Vagina (tissue), 2 donors: ENCODE measurements around the gene GRIFIN. TPM values are rescaled to one million over a fixed set of nuclear protein-coding genes. Genes with fewer than 3 reads are reported as not detected.

Experiments
- DNase-seq, 2 donors: peaks; one replicate each; pipeline ENCODE4 v3.0.0-alpha.2; 2017; ENCODE audit errors: extremely low spot score in 2 of 2
- H3K27ac ChIP-seq: fragments of 200-600 bp; sonication (generic); one replicate; pipeline ENCODE4 v1.5.1; 2019
- H3K27me3 ChIP-seq: fragments of 200-600 bp; sonication (generic); one replicate; pipeline ENCODE4 v1.5.1; 2019
- H3K36me3 ChIP-seq, 2 donors: fragments of 200-600 bp; sonication (generic); one replicate each; pipeline ENCODE4 v1.5.1; 2017 to 2019
- H3K4me1 ChIP-seq: fragments of 200-600 bp; sonication (generic); one replicate; pipeline ENCODE4 v1.5.1; 2019
- H3K4me3 ChIP-seq, 2 donors: fragments of 200-600 bp; sonication (generic); 1 replicate in 1 of 2; 2 replicates in 1 of 2; pipeline ENCODE4 v1.5.1; 2016 to 2019
- H3K9me3 ChIP-seq: fragments of 200-600 bp; sonication (generic); one replicate; pipeline ENCODE4 v1.5.1; 2019
- POLR2A ChIP-seq, 2 donors: fragments of 450-650 bp; IDR thresholded peaks; one replicate each; pipeline ENCODE4 v1.6.1; 2017; ENCODE audit warnings: antibody characterized with exemption in 2 of 2, mild to moderate bottlenecking in 2 of 2, moderate library complexity in 2 of 2
- POLR2AphosphoS5 ChIP-seq, 2 donors: sonication (generic); formaldehyde crosslinking; IDR thresholded peaks; one replicate each; pipeline ENCODE4 v1.9.0; 2017; ENCODE audit warnings: antibody characterized with exemption in 2 of 2, mild to moderate bottlenecking in 2 of 2, low read depth in 1 of 2; ENCODE audit not compliant: insufficient read depth in 1 of 2
- intact Hi-C: fragments of 100-400 bp; cut with DNase I; formaldehyde crosslinking; loops from one replicate; pipeline ENCODE4 v1.15.1; 2023
- total RNA-seq: library from RNA; depleted of rRNA; stranded (reverse); fragments of >200 nt; gene quantifications from one replicate; pipeline ENCODE4 v1.2.3, GENCODE V29; 2016
- TF ChIP-seq, protein P1 (sequence below), 3 experiments: fragments of 450-650 bp in 2 of 3; fragments of 200-600 bp in 1 of 3; sonication (generic) in 1 of 3; IDR thresholded peaks; one replicate each; pipeline ENCODE4 v1.5.1; 2017 to 2019; ENCODE audit warnings: antibody characterized with exemption in 3 of 3, mild to moderate bottlenecking in 2 of 3, moderate library complexity in 2 of 3

Gene GRIFIN
- total RNA-seq, 1 donor from 2014 or later: not detected

DNA sequence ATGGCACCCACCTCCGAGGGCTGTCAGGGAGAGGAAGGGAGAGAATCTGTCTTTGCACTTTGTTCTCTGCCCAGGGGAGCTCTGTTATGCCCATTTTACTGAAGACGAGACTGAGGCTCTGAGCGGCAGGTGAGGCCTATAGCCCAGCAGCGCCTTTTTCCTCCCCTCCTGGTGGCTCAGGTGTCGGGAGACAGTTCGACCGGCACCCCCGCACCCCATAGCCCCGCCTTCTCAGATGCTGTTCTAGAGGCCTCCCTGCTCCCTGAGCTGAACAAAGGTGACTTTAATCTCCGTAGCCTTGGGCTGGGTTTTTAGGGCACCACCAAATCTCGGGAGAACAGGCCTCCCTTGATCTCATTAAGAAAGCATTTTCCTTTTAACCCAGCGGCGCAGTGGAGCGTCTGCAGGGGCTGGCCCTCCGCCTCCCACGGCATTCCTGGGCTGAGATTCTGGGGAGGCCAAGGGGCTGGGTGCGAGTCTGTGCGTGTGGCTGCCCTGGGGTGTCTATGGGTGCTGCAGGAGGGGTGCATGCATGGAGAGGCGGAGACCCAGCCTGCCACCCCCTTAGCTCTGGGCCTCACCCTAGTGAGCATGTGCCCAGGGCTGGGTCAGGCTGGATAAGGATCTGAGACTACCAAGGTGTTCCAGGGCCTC, 46.7 kb upstream of the GRIFIN start:
- H3K27me3 ChIP-seq: no peaks in the 10 kb centered on the region

DNA sequence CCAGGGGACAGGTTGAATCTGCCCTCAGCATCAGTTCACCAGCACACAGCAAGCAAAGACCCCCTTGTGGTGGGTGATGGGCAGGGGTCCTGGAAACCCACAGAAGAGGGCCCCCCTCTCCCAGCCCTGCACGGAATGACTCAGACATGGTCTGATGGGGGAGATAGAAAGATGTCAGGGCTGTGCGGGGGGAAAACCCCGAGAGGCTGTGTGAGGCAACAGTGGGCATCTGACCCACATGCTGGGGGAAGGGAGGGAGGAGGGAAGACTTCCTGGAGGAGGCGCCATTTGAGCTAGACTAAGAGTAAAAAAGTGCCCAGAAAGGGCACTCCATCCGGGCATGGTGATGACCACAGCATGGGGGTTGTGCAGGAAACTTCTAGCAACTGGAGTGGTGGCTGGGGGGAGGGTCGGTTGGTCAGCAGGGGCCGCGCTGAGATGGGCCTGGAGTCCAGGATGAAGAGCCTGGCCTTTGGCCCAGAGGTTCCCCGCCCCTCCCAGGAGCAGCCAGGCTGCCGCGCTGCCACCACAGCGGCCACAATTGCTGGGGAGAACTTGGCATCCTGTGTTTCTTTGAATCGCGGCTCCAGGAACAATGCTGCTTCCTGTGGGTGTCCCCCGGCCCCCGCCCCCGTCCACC, 45.9 kb upstream of the GRIFIN start:
- TF ChIP-seq POLR2AphosphoS5 (IDR thresholded peaks at IDR 0.05; ENCODE audit: insufficient read depth in 1 of 2, low read depth in 1 of 2) (peak in 1 of 2 donors; percentile 23), POLR2A (IDR thresholded peaks at IDR 0.05) (no peak)
- TF ChIP-seq, protein P1, sequence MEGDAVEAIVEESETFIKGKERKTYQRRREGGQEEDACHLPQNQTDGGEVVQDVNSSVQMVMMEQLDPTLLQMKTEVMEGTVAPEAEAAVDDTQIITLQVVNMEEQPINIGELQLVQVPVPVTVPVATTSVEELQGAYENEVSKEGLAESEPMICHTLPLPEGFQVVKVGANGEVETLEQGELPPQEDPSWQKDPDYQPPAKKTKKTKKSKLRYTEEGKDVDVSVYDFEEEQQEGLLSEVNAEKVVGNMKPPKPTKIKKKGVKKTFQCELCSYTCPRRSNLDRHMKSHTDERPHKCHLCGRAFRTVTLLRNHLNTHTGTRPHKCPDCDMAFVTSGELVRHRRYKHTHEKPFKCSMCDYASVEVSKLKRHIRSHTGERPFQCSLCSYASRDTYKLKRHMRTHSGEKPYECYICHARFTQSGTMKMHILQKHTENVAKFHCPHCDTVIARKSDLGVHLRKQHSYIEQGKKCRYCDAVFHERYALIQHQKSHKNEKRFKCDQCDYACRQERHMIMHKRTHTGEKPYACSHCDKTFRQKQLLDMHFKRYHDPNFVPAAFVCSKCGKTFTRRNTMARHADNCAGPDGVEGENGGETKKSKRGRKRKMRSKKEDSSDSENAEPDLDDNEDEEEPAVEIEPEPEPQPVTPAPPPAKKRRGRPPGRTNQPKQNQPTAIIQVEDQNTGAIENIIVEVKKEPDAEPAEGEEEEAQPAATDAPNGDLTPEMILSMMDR (IDR thresholded peaks at IDR 0.05): no peak
- Histone ChIP-seq H3K27ac (peak overlapping the region; percentile 73), H3K4me3 (peak overlapping the region; percentile 59 to 81), H3K27me3 (no peaks in the 10 kb centered on the region), H3K36me3 (no peaks in the 10 kb centered on the region), H3K9me3 (no peaks in the 10 kb centered on the region), H3K4me1 (peaks cover 90% of the 10 kb centered on the region)
- DNase-seq: no peak
- intact Hi-C loops: no loop called here

More for the DNA sequence above, 46.7 kb upstream of the GRIFIN start:
- Histone ChIP-seq H3K36me3 (no peaks in the 10 kb centered on the region), H3K27ac (peak overlapping the region; percentile 73), H3K4me3 (peak overlapping the region; percentile 59 to 81), H3K4me1 (peaks cover 90% of the 10 kb centered on the region), H3K9me3 (no peaks in the 10 kb centered on the region)
- TF ChIP-seq POLR2AphosphoS5 (IDR thresholded peaks at IDR 0.05; ENCODE audit: insufficient read depth in 1 of 2, low read depth in 1 of 2) (no peak), POLR2A (IDR thresholded peaks at IDR 0.05) (no peak)
- TF ChIP-seq, protein P1 (IDR thresholded peaks at IDR 0.05): no peak
- intact Hi-C loops: no loop called here
- no peak for DNase-seq

DNA sequence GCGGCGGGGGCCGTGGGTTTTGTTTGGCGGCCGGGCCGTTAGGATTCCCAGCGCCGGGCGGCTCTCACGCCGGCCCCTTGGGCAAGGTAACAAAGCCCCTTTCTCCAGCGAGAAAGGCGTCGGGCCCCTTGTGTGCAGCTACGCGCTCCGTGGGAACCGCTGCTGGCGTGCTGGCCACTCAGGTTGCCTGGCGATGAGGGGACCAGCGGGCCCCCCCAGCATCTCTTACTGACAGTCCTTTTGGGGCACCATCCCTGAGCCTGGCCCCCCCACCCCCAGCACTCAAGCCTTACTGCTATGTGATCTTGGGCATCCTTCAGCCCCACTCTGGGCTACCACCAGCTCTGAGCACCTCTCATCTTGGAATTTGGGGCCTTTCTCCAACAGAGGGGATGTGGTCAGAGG, 45.1 kb upstream of the GRIFIN start:
- H3K27me3 ChIP-seq: no peaks in the 10 kb centered on the region
- no peak for DNase-seq
- peak overlapping the region; percentile 59 to 81 for H3K4me3 ChIP-seq
- no peaks in the 10 kb centered on the region for H3K9me3 ChIP-seq
- intact Hi-C loops: no loop called here
- H3K4me1 ChIP-seq: peaks cover 87% of the 10 kb centered on the region
- no peaks in the 10 kb centered on the region for H3K36me3 ChIP-seq
- TF ChIP-seq, protein P1 (IDR thresholded peaks at IDR 0.05): no peak
- TF ChIP-seq POLR2A (IDR thresholded peaks at IDR 0.05) (no peak), POLR2AphosphoS5 (IDR thresholded peaks at IDR 0.05; ENCODE audit: insufficient read depth in 1 of 2, low read depth in 1 of 2) (no peak)
- peak overlapping the region; percentile 73 for H3K27ac ChIP-seq

DNA sequence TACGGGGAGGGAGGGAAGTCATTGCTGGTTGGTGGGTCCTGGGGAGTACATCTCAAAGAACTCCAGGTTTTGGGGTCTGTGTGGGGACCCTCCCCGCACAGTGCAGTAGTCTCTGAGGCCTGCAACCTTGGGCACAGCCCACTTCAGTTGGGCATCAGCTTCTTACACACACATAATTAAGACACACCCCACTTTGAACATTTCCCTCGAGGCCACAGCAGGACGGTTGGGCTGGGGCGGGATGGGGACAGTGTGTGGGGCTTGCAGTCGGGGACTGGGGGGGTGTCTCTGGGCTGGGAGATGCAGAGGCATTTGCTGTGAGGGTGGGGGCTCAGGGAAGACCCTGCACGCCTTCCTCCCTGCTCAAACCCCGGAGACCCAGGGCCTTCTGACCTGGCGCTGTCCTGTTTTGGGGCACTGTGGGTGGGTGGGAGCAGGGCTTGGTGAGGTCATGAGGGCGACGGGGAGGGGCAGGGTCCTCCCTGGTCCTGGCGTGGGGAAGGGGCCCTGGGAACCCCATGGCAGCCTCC, 44.6 kb upstream of the GRIFIN start:
- no peak for DNase-seq
- Histone ChIP-seq H3K4me3 (peak overlapping the region; percentile 59 to 81), H3K27ac (peak overlapping the region; percentile 73), H3K36me3 (no peaks in the 10 kb centered on the region), H3K9me3 (no peaks in the 10 kb centered on the region), H3K4me1 (peaks cover 83% of the 10 kb centered on the region), H3K27me3 (no peaks in the 10 kb centered on the region)
- TF ChIP-seq, protein P1 (IDR thresholded peaks at IDR 0.05): no peak
- TF ChIP-seq POLR2A (IDR thresholded peaks at IDR 0.05) (no peak), POLR2AphosphoS5 (IDR thresholded peaks at IDR 0.05; ENCODE audit: insufficient read depth in 1 of 2, low read depth in 1 of 2) (no peak)
- intact Hi-C loops: no loop called here
